Loucy (cell line): ENCODE measurements around the gene GNLY.

Source experiments
- CTCF ChIP-seq: fragments of 200-600 bp; sonication (generic); conservative IDR thresholded peaks from 2 replicates; pipeline ENCODE4 v1.5.1; 2014; ENCODE audit warnings: mild to moderate bottlenecking, antibody characterized with exemption, low read length
- EZH2phosphoT487 ChIP-seq: fragments of 200-600 bp; IDR thresholded peaks from 2 replicates; pipeline ENCODE4 v1.6.1; 2018; ENCODE audit warnings: antibody characterized with exemption, mild to moderate bottlenecking, moderate library complexity, borderline replicate concordance

GRCh38 chr2:85706599-85707296, 12.6 kb downstream of the GNLY start:
- TF ChIP-seq CTCF (no peak), EZH2phosphoT487 (no peak)
